ENCODE data around the gene SP100.

The SP100 gene

DNA sequence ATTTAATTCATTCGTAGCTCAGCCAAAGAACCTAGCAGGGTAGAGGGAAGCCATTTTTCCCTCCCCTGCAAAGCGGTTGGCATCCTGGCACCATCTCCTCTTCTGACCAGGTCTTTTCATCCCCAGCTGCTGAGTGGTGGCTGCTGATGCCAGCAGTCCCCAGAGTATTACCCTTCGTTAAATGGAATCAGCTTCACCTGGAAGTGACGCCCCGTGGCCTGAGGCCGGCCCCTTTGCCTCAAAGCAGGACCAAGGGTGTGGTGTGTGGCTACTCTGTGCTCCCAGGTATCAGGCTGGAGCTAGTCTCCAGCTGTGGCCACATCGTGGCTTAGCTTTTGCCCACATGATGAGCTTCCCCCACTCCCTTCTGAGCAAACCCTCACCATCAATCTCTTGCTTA is 12.3 kb upstream of the SP100 start:
- Histone ChIP-seq H3K4me3 (ENCODE audit: low read depth, low read length) (no peak overlapping the region), H3K4me1 (ENCODE audit: control insufficient read depth, insufficient read depth, low read length) (no peaks in the 10 kb centered on the region), H3K9me3 (ENCODE audit: control insufficient read depth, insufficient read depth, low read depth, low read length) (no peaks in the 10 kb centered on the region), H3K36me3 (ENCODE audit: control insufficient read depth in 2 of 2, insufficient read depth in 1 of 2, low read length in 2 of 2) (peaks cover 0 to 22% of the 10 kb centered on the region in 2 experiments; a peak in 1 of 3 replicates), H3K27ac (ENCODE audit: extremely low read depth, low read depth, low read length) (no peak overlapping the region)
- TF ChIP-seq, protein P1, sequence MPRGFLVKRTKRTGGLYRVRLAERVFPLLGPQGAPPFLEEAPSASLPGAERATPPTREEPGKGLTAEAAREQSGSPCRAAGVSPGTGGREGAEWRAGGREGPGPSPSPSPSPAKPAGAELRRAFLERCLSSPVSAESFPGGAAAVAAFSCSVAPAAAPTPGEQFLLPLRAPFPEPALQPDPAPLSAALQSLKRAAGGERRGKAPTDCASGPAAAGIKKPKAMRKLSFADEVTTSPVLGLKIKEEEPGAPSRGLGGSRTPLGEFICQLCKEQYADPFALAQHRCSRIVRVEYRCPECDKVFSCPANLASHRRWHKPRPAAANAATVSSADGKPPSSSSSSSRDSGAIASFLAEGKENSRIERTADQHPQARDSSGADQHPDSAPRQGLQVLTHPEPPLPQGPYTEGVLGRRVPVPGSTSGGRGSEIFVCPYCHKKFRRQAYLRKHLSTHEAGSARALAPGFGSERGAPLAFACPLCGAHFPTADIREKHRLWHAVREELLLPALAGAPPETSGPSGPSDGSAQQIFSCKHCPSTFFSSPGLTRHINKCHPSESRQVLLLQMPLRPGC (tag by site-specific recombination; IDR thresholded peaks at IDR 0.05) = no peak
- TF ChIP-seq, protein P2, sequence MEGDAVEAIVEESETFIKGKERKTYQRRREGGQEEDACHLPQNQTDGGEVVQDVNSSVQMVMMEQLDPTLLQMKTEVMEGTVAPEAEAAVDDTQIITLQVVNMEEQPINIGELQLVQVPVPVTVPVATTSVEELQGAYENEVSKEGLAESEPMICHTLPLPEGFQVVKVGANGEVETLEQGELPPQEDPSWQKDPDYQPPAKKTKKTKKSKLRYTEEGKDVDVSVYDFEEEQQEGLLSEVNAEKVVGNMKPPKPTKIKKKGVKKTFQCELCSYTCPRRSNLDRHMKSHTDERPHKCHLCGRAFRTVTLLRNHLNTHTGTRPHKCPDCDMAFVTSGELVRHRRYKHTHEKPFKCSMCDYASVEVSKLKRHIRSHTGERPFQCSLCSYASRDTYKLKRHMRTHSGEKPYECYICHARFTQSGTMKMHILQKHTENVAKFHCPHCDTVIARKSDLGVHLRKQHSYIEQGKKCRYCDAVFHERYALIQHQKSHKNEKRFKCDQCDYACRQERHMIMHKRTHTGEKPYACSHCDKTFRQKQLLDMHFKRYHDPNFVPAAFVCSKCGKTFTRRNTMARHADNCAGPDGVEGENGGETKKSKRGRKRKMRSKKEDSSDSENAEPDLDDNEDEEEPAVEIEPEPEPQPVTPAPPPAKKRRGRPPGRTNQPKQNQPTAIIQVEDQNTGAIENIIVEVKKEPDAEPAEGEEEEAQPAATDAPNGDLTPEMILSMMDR (tag by site-specific recombination; IDR thresholded peaks at IDR 0.05) = no peak
- TF ChIP-seq ZNF623 (tag by site-specific recombination; IDR thresholded peaks at IDR 0.05) = no peak
- TF ChIP-seq, protein P3, sequence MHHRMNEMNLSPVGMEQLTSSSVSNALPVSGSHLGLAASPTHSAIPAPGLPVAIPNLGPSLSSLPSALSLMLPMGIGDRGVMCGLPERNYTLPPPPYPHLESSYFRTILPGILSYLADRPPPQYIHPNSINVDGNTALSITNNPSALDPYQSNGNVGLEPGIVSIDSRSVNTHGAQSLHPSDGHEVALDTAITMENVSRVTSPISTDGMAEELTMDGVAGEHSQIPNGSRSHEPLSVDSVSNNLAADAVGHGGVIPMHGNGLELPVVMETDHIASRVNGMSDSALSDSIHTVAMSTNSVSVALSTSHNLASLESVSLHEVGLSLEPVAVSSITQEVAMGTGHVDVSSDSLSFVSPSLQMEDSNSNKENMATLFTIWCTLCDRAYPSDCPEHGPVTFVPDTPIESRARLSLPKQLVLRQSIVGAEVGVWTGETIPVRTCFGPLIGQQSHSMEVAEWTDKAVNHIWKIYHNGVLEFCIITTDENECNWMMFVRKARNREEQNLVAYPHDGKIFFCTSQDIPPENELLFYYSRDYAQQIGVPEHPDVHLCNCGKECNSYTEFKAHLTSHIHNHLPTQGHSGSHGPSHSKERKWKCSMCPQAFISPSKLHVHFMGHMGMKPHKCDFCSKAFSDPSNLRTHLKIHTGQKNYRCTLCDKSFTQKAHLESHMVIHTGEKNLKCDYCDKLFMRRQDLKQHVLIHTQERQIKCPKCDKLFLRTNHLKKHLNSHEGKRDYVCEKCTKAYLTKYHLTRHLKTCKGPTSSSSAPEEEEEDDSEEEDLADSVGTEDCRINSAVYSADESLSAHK (tag by site-specific recombination; IDR thresholded peaks at IDR 0.05) = no peak
- TF ChIP-seq GFI1B (tag by site-specific recombination; IDR thresholded peaks at IDR 0.05) = no peak
- no peak for TF ChIP-seq ZNF311 (tag by site-specific recombination; IDR thresholded peaks at IDR 0.05; ENCODE audit: borderline replicate concordance)
- TF ChIP-seq ZNF791 (tag by site-specific recombination; IDR thresholded peaks at IDR 0.05) = no peak
- no peak for TF ChIP-seq ZXDB (tag by site-specific recombination; IDR thresholded peaks at IDR 0.05)
- POLR2A ChIA-PET = no interaction called here
- CTCF ChIA-PET = interaction anchor here (1.1 kb wide), 1 partner anchor 68 kb away, joined by 3 read pairs; no protein-coding TSS in a partner anchor

DNA sequence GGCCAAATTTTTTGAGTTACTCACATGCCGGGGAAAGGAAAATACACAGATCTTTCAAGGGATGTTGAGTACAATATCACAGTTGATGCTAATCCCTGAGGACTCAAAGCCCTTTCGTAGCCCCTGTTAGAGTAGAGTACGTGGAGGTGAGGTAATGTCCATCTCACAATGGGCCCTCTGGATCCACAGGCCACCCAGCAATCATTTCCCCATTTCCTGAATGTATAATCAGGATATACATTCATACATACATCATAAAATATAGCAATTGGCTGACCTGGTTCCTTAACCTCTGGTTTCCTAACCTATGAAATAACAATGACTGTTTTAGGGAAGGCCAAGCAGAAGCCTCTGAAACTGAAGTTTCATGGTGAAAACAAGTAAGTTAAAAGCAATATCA is 10.2 kb upstream of the SP100 start:
- ChIA-PET CTCF (no interaction called here), POLR2A (no interaction called here)
- H3K9me3 ChIP-seq (ENCODE audit: control insufficient read depth, insufficient read depth, low read depth, low read length) = no peaks in the 10 kb centered on the region
- H3K4me3 ChIP-seq (ENCODE audit: low read depth, low read length) = no peak overlapping the region
- H3K27ac ChIP-seq (ENCODE audit: extremely low read depth, low read depth, low read length) = no peak overlapping the region
- peaks cover 0 to 9% of the 10 kb centered on the region in 2 experiments; a peak in 1 of 3 replicates for H3K36me3 ChIP-seq (ENCODE audit: control insufficient read depth in 2 of 2, insufficient read depth in 1 of 2, low read length in 2 of 2)
- TF ChIP-seq, protein P4, sequence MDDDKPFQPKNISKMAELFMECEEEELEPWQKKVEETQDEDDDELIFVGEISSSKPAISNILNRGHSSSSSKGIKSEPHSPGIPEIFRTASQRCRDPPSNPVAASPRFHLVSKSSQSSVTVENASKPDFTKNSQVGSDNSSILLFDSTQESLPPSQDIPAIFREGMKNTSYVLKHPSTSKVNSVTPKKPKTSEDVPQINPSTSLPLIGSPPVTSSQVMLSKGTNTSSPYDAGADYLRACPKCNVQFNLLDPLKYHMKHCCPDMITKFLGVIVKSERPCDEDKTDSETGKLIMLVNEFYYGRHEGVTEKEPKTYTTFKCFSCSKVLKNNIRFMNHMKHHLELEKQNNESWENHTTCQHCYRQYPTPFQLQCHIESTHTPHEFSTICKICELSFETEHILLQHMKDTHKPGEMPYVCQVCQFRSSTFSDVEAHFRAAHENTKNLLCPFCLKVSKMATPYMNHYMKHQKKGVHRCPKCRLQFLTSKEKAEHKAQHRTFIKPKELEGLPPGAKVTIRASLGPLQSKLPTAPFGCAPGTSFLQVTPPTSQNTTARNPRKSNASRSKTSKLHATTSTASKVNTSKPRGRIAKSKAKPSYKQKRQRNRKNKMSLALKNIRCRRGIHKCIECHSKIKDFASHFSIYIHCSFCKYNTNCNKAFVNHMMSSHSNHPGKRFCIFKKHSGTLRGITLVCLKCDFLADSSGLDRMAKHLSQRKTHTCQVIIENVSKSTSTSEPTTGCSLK (tag by site-specific recombination; IDR thresholded peaks at IDR 0.05) = no peak
- no peak for TF ChIP-seq BCL11A (tag by site-specific recombination; IDR thresholded peaks at IDR 0.05; ENCODE audit: low read depth)
- TF ChIP-seq SCRT2 (tag by site-specific recombination; IDR thresholded peaks at IDR 0.05) = no peak
- TF ChIP-seq ZNF701 (tag by site-specific recombination; IDR thresholded peaks at IDR 0.05) = no peak
- no peak for TF ChIP-seq GFI1B (tag by site-specific recombination; IDR thresholded peaks at IDR 0.05)
- no peak for TF ChIP-seq REPIN1 (tag by site-specific recombination; IDR thresholded peaks at IDR 0.05; ENCODE audit: low read depth)
- TF ChIP-seq, protein P1 (tag by site-specific recombination; IDR thresholded peaks at IDR 0.05) = no peak
- no peak for TF ChIP-seq ZNF175 (tag by site-specific recombination; IDR thresholded peaks at IDR 0.05)
- no peak for TF ChIP-seq WT1 (tag by site-specific recombination; IDR thresholded peaks at IDR 0.05)
- no peak for TF ChIP-seq ZNF624 (tag by site-specific recombination; IDR thresholded peaks at IDR 0.05)
- TF ChIP-seq ZNF202 (tag by site-specific recombination; IDR thresholded peaks at IDR 0.05; ENCODE audit: borderline replicate concordance) = no peak
- TF ChIP-seq KLF16 (tag by site-specific recombination; IDR thresholded peaks at IDR 0.05) = no peak
- no peak for TF ChIP-seq ZNF292 (tag by site-specific recombination; IDR thresholded peaks at IDR 0.05; ENCODE audit: borderline replicate concordance, low read depth)
- TF ChIP-seq ZNF37A (tag by site-specific recombination; IDR thresholded peaks at IDR 0.05) = no peak
- H3K4me1 ChIP-seq (ENCODE audit: control insufficient read depth, insufficient read depth, low read length) = no peaks in the 10 kb centered on the region

All from HEK293 (cell line).